ENCODE results near the gene PHLDB1. TPM values are rescaled to one million over a fixed set of nuclear protein-coding genes. Genes with fewer than 3 reads are reported as not detected.
"Not testable (repeated sequence)": the region's sequence is repeated elsewhere in the genome, so short reads cannot be mapped to it uniquely, and the experiment has no call there.

PHLDB1 gene
- total RNA-seq, 2 experiments from 2014 or later, result 2.0 TPM

DNA sequence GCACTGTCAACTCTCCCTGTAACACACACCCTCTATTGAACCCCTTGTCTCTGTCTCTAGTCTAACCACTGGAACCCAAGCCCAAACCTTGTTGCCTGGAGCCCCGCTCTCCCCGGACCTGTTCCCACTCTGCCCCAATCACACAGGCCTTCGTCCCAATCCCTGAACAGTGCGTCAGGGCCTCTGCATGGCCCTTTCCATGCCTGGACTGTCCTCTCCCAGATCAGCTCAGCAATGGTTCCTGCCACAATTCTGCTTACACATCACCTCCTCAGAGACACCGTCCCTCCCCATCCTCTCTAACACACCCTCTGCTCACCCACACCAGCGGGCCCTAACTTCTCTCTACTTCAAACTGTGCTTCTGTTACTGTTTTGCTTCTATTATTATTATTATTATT is 70.6 kb downstream of the PHLDB1 start:
- no peaks in the 10 kb centered on the region for H3K9me3 Mint-ChIP-seq
- no peak overlapping the region for H3K27ac Mint-ChIP-seq
- intact Hi-C loops (cut with micrococcal nuclease), result no loop called here
- DNase-seq, result no peak
- CTCF ChIA-PET, result no interaction called here
- no peaks in the 10 kb centered on the region for H3K27me3 Mint-ChIP-seq (ENCODE audit: low read depth)
- no peaks in the 10 kb centered on the region for H3K36me3 Mint-ChIP-seq (ENCODE audit: low read depth)
- no peak overlapping the region for H3K4me3 Mint-ChIP-seq
- H3K4me1 Mint-ChIP-seq (ENCODE audit: low read depth), result no peaks in the 10 kb centered on the region

DNA sequence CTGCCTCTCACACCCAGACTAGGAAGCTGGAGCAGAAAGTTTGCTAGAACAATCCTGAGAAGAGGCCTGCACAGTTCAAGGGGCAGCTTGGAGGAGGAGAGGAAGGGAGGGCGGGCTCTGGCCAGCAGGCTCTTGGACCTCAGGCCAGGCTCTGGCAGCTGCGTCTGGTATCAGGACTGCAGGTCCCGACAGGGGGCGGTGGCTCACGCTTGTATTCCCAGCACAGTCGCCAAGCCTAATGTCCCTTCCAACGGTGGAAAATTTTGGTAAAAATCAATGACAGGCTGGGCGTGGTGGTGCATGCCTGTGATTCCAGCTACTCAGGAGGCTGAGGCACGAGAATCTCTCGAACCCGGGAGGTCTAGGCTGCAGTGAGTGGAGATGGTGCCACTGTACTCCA is 71.5 kb downstream of the PHLDB1 start:
- H3K27me3 Mint-ChIP-seq (ENCODE audit: low read depth); H3K9me3 Mint-ChIP-seq; intact Hi-C loops (cut with micrococcal nuclease); DNase-seq; H3K36me3 Mint-ChIP-seq (ENCODE audit: low read depth); H3K4me3 Mint-ChIP-seq; H3K27ac Mint-ChIP-seq; H3K4me1 Mint-ChIP-seq (ENCODE audit: low read depth): not testable (repeated sequence)
- CTCF ChIA-PET, result interaction anchor here (1.4 kb wide), 1 partner anchor 11 kb away, joined by 3 read pairs; no protein-coding TSS in a partner anchor

DNA sequence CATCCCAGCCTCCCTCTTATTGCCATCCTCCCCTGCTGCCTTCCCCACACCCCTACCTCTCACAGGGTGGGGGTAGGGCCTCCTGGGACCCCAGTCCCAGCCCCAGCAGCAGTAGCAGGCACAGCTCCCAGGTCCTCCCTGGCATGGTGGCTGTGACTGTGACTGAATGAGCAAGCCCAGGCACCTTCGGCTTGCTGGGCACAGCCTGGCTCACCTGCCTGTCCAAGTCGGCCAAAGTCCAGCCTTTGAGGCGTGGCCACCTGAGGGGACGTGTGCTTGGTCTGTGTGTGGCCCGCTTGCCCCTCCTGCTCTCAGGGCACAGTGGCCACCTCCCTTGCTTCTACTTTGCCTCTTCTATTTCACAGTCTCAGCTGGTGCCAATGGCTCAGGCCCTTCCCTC is 72.1 kb downstream of the PHLDB1 start, which contains the start of gene TREH:
TREH (minus strand) TSS at position 168 of the 400 bp plus-strand sequence; CDS start at position 145, 23 bp downstream.
- Mint-ChIP-seq H3K36me3 (ENCODE audit: low read depth) (no peaks in the 10 kb centered on the region), H3K27me3 (ENCODE audit: low read depth) (no peaks in the 10 kb centered on the region), H3K27ac (no peak within 1 kb of the TSS), H3K4me3 (no peak within 1 kb of the TSS), H3K4me1 (ENCODE audit: low read depth) (no peaks in the 10 kb centered on the region), H3K9me3 (no peaks in the 10 kb centered on the region)
- CTCF ChIA-PET, result interaction anchor here (1.4 kb wide), 1 partner anchor 10 kb away, joined by 3 read pairs; no protein-coding TSS in a partner anchor
- no peak for DNase-seq
- intact Hi-C loops (cut with micrococcal nuclease), result no loop called here

DNA sequence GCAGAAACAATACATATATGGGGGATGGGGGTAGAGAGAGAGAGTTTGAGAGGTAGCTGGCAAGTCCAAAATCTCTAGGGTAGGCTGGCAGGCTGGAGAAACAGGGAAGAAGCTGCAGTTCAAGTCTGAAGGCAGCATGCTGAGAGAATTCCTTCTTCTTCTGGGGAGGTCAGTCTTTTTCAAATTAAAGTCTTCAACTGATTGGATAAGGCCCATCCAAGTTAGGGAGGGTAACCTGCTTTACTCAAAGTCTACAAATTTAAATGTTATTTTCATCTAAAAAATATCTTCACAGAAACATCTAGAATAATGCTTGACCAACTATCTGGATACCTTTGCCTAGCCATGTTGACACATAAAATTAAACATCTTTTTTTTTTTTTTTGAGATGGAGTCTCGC is 75.0 kb downstream of the PHLDB1 start:
- Mint-ChIP-seq H3K4me1 (ENCODE audit: low read depth) (no peaks in the 10 kb centered on the region), H3K27ac (no peak overlapping the region), H3K36me3 (ENCODE audit: low read depth) (no peaks in the 10 kb centered on the region), H3K9me3 (no peaks in the 10 kb centered on the region), H3K27me3 (ENCODE audit: low read depth) (no peaks in the 10 kb centered on the region), H3K4me3 (no peak overlapping the region)
- no peak for DNase-seq
- intact Hi-C loops (cut with micrococcal nuclease), result no loop called here
- CTCF ChIA-PET, result no interaction called here

DNA sequence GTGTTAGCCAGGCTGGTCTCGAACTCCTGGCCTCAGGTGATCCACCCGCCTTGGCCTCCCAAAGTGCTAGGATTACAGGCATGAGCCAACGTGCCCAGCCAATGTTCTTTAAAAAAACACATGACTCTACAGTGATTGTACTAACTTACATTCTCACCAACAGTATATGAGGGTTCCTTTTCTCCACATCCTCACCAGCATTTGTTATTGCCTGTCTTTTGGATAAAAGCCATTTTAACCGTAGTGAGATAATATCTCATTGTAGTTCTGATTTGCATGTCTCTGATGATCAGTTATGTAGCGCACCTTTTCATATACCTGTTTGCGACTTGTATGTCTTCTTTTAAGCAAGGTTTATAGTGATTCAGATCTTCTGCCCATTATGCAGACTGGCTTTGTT is 75.5 kb downstream of the PHLDB1 start:
- H3K4me3 Mint-ChIP-seq; H3K9me3 Mint-ChIP-seq; H3K36me3 Mint-ChIP-seq (ENCODE audit: low read depth); H3K4me1 Mint-ChIP-seq (ENCODE audit: low read depth); H3K27me3 Mint-ChIP-seq (ENCODE audit: low read depth); H3K27ac Mint-ChIP-seq; CTCF ChIA-PET; intact Hi-C loops (cut with micrococcal nuclease); DNase-seq: not testable (repeated sequence)

DNA sequence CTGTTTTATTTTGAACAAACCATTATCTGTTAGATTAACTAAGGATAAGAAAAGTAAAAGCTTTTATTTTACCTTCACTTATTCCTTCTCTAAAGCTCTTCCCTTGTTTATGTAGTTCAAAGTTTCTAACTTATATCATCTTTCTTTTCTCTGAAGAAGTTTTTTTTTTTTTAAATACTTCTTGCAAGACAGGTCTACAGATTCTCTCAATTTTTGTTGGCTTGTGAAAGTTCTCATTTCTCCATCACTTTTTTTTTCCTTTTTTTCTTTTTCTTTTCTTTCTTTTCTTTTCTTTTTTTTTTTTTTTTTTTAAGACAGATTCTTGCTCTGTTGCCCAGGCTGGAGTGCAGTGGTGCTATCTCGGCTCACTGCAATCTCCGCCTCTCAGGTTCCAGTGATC is 76.8 kb downstream of the PHLDB1 start:
- intact Hi-C loops (cut with micrococcal nuclease), result no loop called here
- no peak for DNase-seq
- peaks cover 5% of the 10 kb centered on the region for H3K4me1 Mint-ChIP-seq (ENCODE audit: low read depth)
- no peaks in the 10 kb centered on the region for H3K27me3 Mint-ChIP-seq (ENCODE audit: low read depth)
- no peaks in the 10 kb centered on the region for H3K36me3 Mint-ChIP-seq (ENCODE audit: low read depth)
- no peak overlapping the region for H3K27ac Mint-ChIP-seq
- CTCF ChIA-PET, result interaction anchor here (0.6 to 0.7 kb wide), 2 partner anchors 184 to 225 kb away, joined by 3 read pairs; no protein-coding TSS in a partner anchor
- H3K4me3 Mint-ChIP-seq, result no peak overlapping the region
- H3K9me3 Mint-ChIP-seq, result no peaks in the 10 kb centered on the region

DNA sequence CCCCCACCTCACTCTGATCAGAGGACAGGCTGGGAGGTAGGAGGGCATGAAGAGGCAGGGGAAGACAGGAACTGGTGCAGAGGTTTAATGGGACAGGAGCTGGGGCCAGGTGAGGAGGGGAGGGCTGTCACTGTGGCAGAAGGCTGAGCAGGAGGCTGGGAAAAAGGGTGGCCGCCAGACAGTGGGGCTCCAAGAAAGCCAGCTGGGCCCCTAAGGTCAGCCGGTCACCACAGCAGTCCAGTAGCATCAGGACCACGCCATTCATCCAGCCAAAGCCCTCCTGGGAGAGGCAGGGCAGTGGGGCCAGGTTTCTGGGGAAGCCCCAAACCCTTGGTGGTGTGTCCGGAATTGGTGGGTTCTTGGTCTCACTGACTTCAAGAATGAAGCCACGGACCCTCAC is 80.5 kb downstream of the PHLDB1 start:
- CTCF ChIA-PET, result interaction anchor here (0.7 to 5.6 kb wide), 10 partner anchors 9 to 634 kb away, joined by 3 to 49 read pairs (median 6); partner anchors contain the start of gene UPK2
- H3K36me3 Mint-ChIP-seq (ENCODE audit: low read depth), result no peaks in the 10 kb centered on the region
- peaks cover 31% of the 10 kb centered on the region for H3K4me1 Mint-ChIP-seq (ENCODE audit: low read depth)
- intact Hi-C loops (cut with micrococcal nuclease), result no loop called here
- H3K9me3 Mint-ChIP-seq, result no peaks in the 10 kb centered on the region
- H3K27ac Mint-ChIP-seq, result no peak overlapping the region
- no peaks in the 10 kb centered on the region for H3K27me3 Mint-ChIP-seq (ENCODE audit: low read depth)
- no peak overlapping the region for H3K4me3 Mint-ChIP-seq
- no peak for DNase-seq

DNA sequence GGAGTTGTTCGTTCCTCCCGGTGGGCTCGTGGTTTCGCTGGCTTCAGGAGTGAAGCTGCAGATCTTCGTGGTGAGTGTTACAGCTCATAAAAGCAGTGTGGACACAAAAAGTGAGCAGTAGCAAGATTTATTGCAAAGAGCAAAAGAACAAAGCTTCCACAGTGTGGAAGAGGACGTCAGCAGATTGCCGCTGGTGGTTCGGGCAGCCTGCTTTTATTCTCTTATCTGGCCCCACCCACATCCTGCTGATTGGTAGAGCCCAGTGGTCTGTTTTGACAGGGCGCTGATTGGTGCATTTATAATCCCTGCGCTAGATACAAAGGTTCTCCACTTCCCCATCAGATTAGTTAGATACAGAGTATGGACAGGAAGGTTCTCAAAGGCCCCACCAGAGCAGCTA is 80.9 kb downstream of the PHLDB1 start:
- CTCF ChIA-PET, result interaction anchor here (0.7 to 5.6 kb wide), 11 partner anchors 9 to 634 kb away, joined by 3 to 49 read pairs (median 4); partner anchors contain the start of gene UPK2
- H3K4me3 Mint-ChIP-seq; H3K27me3 Mint-ChIP-seq (ENCODE audit: low read depth); H3K9me3 Mint-ChIP-seq; intact Hi-C loops (cut with micrococcal nuclease); H3K36me3 Mint-ChIP-seq (ENCODE audit: low read depth); H3K27ac Mint-ChIP-seq: not testable (repeated sequence)
- DNase-seq, result peak; percentile 47
- H3K4me1 Mint-ChIP-seq (ENCODE audit: low read depth), result peaks cover 34% of the 10 kb centered on the region

DNA sequence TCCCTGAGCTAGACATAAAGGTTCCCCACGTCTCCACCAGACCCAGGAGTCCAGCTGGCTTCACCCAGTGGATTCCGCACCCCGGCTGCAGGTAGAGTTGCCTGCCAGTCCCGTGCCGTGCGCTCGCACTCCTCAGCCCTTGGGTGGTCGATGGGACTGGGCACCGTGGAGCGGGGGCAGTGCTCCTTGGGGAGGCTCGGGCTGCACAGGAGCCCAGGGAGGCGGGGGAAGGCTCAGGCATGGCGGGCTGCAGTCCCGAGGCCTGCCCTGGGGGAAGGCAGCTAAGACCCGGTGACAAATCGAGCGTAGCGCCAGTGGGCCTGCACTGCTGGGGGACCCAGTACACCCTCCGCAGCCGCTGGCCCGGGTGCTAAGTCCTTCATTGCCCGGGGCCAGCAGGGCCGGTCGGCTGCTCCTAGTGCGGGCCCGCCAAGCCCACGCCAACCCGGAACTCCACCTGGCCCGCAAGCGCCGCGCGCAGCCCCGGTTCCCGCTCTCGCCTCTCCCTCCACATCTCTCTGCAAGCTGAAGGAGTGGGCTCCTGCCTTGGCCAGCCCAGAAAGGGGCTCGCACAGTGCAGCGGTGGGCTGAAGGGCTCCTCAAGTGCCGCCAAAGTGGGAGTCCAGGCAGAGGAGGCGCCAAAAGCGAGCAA is 81.6 kb downstream of the PHLDB1 start:
- no peak for DNase-seq
- Mint-ChIP-seq H3K4me3 (no peak overlapping the region), H3K9me3 (no peaks in the 10 kb centered on the region), H3K36me3 (ENCODE audit: low read depth) (no peaks in the 10 kb centered on the region), H3K27me3 (ENCODE audit: low read depth) (no peaks in the 10 kb centered on the region), H3K4me1 (ENCODE audit: low read depth) (peaks cover 38% of the 10 kb centered on the region), H3K27ac (no peak overlapping the region)
- CTCF ChIA-PET, result interaction anchor here (0.5 to 5.6 kb wide), 42 partner anchors 8 to 633 kb away, joined by 3 to 49 read pairs (median 5); partner anchors contain the start of genes CXCR5, DDX6, TRAPPC4 and TREH
- intact Hi-C loops (cut with micrococcal nuclease), result no loop called here

DNA sequence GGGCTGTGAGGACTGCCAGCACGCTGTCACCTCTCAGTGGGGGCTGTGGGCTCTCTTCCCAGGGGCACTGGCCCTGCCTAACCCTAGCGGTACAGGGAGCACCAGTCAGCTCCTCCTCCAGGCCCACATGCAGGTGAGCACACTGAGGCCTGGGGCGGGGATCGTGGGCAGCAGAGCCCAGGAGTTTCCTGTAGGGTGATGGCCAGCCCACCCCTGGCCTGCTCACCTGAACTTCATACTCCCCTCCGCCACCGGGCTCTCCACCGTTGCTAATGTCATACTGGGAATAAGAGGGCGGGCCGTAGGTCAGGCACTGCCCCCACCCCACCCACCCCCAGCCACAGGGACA is 82.1 kb downstream of the PHLDB1 start:
- no peak overlapping the region for H3K27ac Mint-ChIP-seq

DNA sequence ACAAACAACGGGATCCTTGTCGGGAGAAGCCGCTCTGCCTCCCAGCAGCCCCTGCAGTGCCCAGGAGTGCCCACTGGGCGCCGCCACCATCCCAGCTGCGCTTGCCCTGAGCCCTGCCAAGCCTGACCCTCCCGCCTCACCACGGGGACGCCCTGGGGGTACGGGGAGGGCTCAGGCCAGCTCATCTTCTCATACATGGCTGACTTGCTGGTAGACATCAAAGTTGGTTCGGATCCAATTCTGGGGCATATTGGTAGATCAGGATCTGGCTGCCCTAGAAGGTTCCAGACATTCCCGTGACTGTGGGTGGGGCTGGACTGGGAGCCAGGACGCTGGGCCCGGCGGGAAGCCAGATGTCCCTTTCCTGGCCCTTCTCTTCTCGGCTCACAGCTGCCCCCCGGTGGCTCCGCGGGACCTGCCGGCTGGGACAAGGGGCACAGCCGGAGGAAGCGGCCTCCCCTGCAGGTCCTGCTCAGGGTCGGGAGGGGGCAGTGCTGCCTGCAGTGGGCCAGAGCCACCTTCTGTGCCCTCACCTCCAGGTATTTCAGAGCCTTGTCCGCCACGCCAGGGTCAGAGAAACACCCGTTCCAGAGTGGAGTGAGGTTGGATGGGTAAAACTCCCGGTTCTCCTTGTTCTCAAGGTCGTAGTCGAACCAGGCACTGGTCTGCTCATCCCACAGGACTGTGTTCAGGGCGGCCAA is 82.6 kb downstream of the PHLDB1 start:
- peaks cover 46% of the 10 kb centered on the region for H3K4me1 Mint-ChIP-seq (ENCODE audit: low read depth)
- peak overlapping the region; percentile 77 for H3K4me3 Mint-ChIP-seq
- CTCF ChIA-PET, result interaction anchor here (0.6 to 5.6 kb wide), 63 partner anchors 9 to 366 kb away, joined by 3 to 49 read pairs (median 4); partner anchors contain the start of genes CXCR5, DDX6, PHLDB1 and TRAPPC4

More for the DNA sequence above, 82.1 kb downstream of the PHLDB1 start:
- CTCF ChIA-PET, result interaction anchor here (0.5 to 5.6 kb wide), 62 partner anchors 9 to 367 kb away, joined by 3 to 49 read pairs (median 4); partner anchors contain the start of genes CXCR5, DDX6, PHLDB1 and TRAPPC4
- no peak overlapping the region for H3K4me3 Mint-ChIP-seq
- H3K4me1 Mint-ChIP-seq (ENCODE audit: low read depth), result peaks cover 41% of the 10 kb centered on the region
- intact Hi-C loops (cut with micrococcal nuclease), result no loop called here
- no peaks in the 10 kb centered on the region for H3K36me3 Mint-ChIP-seq (ENCODE audit: low read depth)
- H3K9me3 Mint-ChIP-seq, result no peaks in the 10 kb centered on the region
- H3K27me3 Mint-ChIP-seq (ENCODE audit: low read depth), result no peaks in the 10 kb centered on the region
- peak; percentile 23 for DNase-seq

DNA sequence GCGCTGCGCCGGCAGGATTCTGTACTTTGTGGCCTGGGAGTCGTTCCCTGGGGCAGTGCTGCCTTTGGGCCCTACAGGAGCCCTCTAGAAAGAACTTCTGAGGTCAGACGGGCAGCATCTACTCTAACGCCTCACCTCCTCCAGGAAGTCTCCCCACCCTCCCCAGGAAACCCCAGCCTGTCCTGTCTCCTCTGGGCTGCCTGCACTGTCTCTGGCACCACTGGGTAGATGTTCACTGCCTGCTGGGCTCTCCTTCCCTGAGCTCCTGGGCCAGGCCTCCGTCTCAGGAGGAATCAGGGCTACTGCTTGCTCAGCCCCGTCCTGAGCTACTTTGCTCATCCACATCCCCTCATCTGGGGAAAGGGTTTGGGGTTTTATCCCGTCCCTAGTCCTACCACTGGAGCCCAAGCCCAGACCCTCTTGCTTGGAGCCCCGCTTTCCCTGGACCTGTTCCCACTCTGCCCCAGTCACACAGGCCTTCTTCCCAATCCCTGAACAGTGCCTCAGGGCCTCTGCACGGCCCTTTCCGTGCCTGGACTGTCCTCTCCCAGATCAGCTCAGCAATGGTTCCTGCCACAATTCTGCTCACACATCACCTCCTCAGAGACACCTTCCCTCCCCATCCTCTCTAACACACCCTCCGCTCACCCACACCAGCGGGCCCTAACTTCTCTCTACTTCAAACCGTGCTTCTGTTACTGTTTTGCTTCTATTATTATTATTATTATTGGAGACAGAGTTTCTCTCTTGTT is 83.3 kb downstream of the PHLDB1 start:
- DNase-seq, result no peak
- Mint-ChIP-seq H3K36me3 (ENCODE audit: low read depth) (no peaks in the 10 kb centered on the region), H3K9me3 (no peaks in the 10 kb centered on the region), H3K4me3 (no peak overlapping the region), H3K27me3 (ENCODE audit: low read depth) (no peaks in the 10 kb centered on the region), H3K27ac (peak overlapping the region; percentile 82), H3K4me1 (ENCODE audit: low read depth) (peaks cover 51% of the 10 kb centered on the region)
- intact Hi-C loops (cut with micrococcal nuclease), result loop anchor here (1.0 to 5.0 kb wide), 6 partner anchors 100 to 412 kb away; partner anchors contain the start of genes CXCR5, DPAGT1 and UPK2
- CTCF ChIA-PET, result interaction anchor here (0.6 to 5.6 kb wide), 37 partner anchors 8 to 365 kb away, joined by 3 to 49 read pairs (median 5); partner anchors contain the start of genes CXCR5, PHLDB1 and UPK2

More for the DNA sequence above, 82.6 kb downstream of the PHLDB1 start:
- DNase-seq, result peak; percentile 96
- Mint-ChIP-seq H3K9me3 (no peaks in the 10 kb centered on the region), H3K36me3 (ENCODE audit: low read depth) (no peaks in the 10 kb centered on the region), H3K27me3 (ENCODE audit: low read depth) (no peaks in the 10 kb centered on the region), H3K27ac (peak overlapping the region; percentile 82)
- intact Hi-C loops (cut with micrococcal nuclease), result loop anchor here (1.0 to 5.0 kb wide), 6 partner anchors 100 to 412 kb away; partner anchors contain the start of genes CXCR5, DPAGT1 and UPK2

Measured in activated naive CD4-positive, alpha-beta T cell treated with anti-CD3 and anti-CD28 coated beads for 36 hours (primary cell).